Ishikawa (cell line): Measurements from ENCODE around the gene KAT8.

Experiments used
- CEBPB ChIP-seq: IDR thresholded peaks from 2 replicates; pipeline ENCODE4 v1.6.1; 2012
- CREB1 ChIP-seq: IDR thresholded peaks from 2 replicates; pipeline ENCODE4 v1.6.1; 2012; ENCODE audit warnings: low read depth
- EGR1 ChIP-seq: IDR thresholded peaks from 2 replicates; pipeline ENCODE4 v1.6.1; 2012
- EP300 ChIP-seq: IDR thresholded peaks from 2 replicates; pipeline ENCODE4 v1.6.1; 2012; ENCODE audit warnings: borderline replicate concordance
- FOXM1 ChIP-seq: IDR thresholded peaks from 2 replicates; pipeline ENCODE4 v1.6.1; 2012; ENCODE audit warnings: low read depth, borderline replicate concordance
- NFIC ChIP-seq: IDR thresholded peaks from 2 replicates; pipeline ENCODE4 v1.6.1; 2012
- RAD21 ChIP-seq: IDR thresholded peaks from 2 replicates; pipeline ENCODE4 v1.6.1; 2012; ENCODE audit warnings: low read depth
- TAF1 ChIP-seq: IDR thresholded peaks from 2 replicates; pipeline ENCODE4 v1.6.1; 2012; ENCODE audit warnings: low read depth, mild to moderate bottlenecking
- TCF12 ChIP-seq: IDR thresholded peaks from 2 replicates; pipeline ENCODE4 v1.6.1; 2012; ENCODE audit warnings: low read depth
- TEAD4 ChIP-seq: IDR thresholded peaks from 2 replicates; pipeline ENCODE4 v1.6.1; 2012

- TF ChIP-seq TAF1, result no peak
- TF ChIP-seq TEAD4, result no peak
- no peak for TF ChIP-seq CREB1
- no peak for TF ChIP-seq CEBPB
- no peak for TF ChIP-seq TCF12
- no peak for TF ChIP-seq EP300
- no peak for TF ChIP-seq RAD21
- TF ChIP-seq NFIC, result no peak
- no peak for TF ChIP-seq FOXM1
- no peak for TF ChIP-seq EGR1
Measured at GRCh38 chr16:31113121-31114120, 4.0 kb upstream of the KAT8 start.
